CD4-positive, alpha-beta T cell treated with Interleukin-2 at 100 ng/mL for 4 hours (primary cell): ENCODE data around the gene HOXD8.

Experiments
- DNase-seq: peaks from one replicate; pipeline ENCODE4 v3.0.0-alpha.2; 2020; ENCODE audit warnings: low spot score

Gene HOXD8

DNA sequence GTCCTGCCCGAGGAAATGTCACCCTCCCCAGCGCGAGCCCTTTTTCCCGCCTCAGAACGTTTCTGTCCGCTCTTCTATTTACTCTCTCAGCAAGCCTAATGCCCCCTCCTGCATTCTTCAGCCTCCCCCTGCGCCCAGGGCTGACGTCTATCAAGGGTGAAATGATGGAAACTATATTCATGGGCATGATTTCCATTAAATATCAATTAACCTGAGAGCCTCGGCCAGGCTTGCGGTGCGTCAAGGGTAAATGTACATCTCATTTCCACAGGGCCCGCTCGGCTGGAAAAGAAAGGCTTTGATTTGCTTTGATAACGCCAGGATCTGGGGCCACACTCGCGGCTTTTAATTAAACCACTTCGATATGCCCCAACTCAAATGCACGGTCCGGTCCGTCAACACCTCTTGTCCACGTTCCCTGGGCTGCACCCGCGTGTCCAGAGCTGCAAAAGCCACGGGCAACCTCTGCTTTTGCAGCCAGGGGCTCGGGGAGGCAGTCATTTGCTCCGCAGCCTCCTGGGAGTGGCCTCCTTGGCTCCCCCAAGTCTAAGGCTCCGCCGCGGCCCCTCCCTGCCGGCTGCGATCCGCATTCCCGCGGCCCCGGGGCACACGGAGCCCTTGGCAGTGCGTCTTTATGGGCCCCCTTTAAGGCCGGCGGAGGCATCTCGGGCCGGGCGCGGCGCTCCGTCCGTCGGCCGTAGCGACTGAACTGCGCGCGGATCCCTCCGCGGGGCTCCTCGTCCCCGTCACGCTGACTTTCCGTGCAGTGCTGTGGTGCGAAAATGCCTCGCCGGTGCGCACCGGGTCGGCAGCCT, at the start of gene HOXD8:
HOXD8 (plus strand) TSS at position 724 of the 815 bp plus-strand sequence. CDS start 662 bp downstream, outside the sequence.
- DNase-seq = no peak

- no peak for DNase-seq
Observed at GRCh38 chr2:176079831-176080539, 49.5 kb upstream of the HOXD8 start.

- no peak for DNase-seq
Observed at GRCh38 chr2:176080540-176081375, 48.7 kb upstream of the HOXD8 start.

DNA sequence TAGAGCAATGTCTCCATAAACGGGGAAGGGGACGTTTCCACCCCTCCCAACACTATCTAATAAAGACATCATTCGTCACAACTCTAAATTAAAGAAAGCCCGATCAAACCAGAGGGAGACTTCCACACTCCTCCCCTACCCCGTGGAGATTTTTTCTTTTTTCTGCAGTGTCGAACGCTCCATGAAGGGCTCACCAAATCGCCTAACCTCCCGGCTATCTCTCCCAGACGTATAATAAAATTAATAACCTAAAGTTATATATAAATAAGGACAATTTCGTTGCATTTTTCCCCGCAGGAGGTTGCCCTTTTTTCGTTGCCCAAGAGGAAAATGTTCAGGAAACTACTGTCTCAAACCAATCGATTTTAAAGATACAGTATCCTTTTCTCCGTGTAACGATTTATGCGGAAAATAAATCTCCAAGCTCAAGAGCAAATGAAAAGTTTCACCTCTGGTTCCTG, 48.1 kb upstream of the HOXD8 start:
- no peak for DNase-seq

DNA sequence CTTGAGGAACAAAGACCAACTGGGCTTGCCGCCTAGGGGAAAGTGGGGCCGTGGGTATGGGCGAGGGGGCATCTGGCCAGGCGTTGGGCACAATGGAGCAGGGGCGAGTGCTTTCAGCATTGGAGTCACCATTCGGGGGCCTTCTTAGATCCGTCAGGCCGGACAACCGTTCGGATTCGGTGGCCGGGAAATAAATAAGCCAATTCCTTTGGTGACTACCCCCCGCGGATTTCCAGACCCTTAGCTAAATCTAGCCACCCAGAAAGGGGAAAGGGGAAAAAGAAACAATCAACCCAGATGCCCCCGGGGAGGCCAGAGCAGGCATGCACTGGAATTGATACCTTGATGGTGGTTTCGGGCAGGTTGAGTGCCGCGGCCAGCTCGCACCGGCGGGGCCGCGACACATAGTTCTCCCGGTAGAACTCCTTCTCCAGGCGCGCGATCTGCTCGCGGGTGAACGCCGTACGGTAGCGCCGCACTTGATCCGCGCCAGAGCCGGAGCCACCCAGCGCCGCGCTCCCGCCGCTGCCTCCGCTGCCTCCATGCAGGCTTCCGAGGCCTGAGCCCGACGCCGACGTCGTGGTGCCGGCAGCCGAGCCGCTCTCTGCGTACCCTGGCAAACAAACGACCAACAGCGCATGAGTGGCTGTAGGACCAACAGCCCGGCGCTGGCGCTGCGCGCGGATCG, 47.5 kb upstream of the HOXD8 start:
- DNase-seq = no peak

- DNase-seq = no peak
Observed at GRCh38 chr2:176082525-176082823, 47.0 kb upstream of the HOXD8 start.

DNA sequence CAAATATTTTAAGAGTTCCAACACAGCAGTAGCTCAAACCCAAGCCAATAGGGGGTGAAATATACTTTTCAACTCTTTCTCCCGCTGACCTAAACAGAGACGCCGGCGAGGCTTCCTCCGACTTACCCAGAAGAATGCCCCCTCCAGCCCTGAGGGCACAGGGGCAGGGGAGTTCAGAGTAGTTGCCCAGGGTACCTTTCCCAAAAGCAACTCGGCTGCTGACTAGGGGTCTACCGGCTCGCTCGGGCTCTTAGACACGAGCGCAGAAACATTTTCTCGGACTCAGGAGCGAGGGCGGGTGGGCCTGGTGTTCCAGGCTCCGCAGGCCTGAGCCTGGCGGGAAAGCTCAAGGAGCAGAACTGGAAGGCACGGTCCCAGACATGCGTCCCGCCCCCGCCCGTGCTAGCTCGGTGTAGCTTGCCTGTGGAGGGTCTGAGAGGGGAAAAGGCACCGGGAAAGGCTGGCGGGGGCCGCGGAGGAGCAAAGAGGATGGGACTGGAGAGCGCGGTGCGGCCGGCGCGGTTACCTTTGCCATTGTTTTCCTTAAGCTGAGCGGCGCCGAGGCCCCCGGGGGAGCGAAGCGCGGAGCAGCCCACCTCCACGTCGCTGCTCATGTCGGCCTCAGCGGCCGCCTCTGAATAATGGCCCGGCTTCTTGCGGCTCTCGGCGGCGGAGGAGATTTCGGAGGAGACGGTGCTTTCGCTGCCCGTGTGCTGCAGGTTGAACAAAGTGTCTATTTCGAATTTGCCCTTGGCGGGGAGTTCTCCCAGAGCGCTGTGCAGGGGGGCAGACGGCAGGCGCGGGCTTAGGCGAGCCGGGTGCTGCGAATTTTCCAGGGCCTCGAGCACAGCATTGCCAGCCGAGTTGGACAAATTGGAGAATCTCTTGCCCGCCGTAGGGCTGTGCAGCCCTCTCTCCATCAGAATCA, 46.4 kb upstream of the HOXD8 start:
- no peak for DNase-seq

GRCh38 chr2:176083796-176084261, 45.7 kb upstream of the HOXD8 start, which contains the start of gene EVX2:
Gene EVX2, minus strand, starts transcription at chr2:176083962. Its CDS starts 186 bp downstream, at chr2:176083776.
- DNase-seq = no peak

DNA sequence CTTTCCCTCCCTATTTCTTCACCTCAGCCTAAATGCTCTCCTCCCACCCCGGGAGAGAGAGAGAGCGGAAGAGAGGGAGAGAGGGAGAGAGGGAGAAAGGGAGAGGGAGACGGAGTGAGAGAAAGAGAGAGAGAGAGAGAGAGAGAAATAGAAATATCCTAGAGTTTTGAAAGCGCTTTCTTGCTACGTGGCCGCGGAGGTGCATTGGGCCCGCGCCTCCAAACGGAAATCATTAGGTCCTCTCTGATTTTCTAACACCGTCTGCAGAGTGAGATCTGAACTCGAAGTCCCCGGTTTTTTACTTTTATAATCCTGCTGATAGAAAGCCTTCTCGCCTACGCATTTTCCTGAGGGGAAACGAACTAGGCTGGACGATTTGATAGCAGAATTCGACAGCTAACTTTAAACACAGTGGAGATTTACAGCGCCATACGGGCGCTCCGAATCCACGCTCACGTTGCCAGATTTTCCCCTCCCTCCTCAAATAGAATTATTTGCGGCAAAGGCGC, 44.8 kb upstream of the HOXD8 start:
- no peak for DNase-seq

- DNase-seq = no peak
Observed at GRCh38 chr2:176085120-176085788, 44.3 kb upstream of the HOXD8 start.

- DNase-seq = no peak
Observed at GRCh38 chr2:176085861-176086771, 43.4 kb upstream of the HOXD8 start.

GRCh38 chr2:176087330-176088047, 42.0 kb upstream of the HOXD8 start:
- DNase-seq = no peak

DNA sequence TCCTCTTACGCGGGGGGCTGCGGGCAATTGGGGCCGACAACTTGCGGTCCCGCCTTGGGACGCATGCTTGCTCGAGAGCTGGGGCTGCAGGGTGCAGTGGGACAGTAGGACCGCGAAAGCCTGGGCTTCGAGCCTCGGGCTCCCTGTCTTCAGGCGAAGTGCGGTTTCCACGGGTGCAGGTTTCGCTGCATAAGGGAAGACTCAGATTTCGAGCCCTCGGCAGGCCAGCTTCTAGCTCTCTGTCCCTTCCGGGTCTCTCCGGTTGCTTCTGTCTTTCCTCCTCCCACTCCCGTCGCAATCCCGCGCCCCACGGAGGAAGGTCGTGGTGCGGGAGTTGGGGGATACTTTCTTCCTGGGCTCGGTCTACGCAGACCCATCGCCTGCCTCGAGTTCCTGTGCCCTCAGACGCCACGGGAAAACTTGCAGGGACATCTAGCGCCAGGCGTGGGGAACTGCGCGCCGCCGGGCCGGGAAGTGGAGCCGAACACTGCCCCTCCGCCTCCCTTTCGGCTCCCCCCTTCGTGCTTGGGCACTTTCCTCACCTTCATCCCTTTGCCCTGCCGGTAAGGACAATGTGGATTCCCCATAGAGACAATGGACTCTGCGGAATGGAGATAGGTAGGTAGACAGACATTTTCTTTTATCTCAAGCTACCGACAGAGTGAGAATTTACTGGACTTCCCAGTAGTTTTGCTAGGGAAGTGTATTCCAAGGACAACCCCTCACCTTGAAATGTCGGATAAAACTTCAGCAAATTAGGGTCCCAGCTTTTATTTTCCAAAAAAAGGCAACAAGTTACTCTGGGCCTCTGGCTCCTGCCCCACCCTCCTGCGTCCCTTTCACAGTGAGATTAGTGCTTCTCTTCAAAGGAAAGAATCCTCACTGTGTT, 41.2 kb upstream of the HOXD8 start:
- no peak for DNase-seq

GRCh38 chr2:176088937-176089842, 40.3 kb upstream of the HOXD8 start:
- no peak for DNase-seq

DNA sequence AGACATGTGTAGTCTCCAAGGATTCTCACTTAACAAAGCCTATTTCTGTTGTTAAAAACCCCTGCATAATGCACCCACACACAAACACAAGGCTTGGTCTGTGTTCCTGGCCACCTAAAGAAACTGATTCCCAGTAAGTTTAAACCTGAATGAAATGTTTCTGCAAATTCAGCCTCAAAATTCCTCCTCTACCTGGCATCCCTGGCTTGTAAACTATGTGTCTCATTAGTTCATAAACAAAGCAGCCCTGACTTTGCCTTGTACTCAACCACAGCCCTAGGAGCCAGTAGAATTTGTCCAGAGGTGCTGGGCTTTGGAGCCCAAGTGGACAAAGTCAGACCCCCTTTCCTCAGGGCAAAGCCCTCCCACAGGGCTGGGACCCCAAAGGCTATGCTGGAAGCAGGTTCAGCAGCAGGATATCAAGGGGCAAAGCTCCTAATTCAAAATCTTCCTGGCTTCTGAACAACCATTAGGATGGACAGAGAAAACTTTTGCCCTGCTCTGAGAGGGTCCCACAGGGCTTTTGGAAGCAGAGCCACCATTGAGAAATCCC, 39.6 kb upstream of the HOXD8 start:
- no peak for DNase-seq

- no peak for DNase-seq
Observed at GRCh38 chr2:176090862-176091261, 38.6 kb upstream of the HOXD8 start.
